Suppressor macrophage treated with lipopolysaccharide for 4 hours (primary cell): Measurements from ENCODE around the gene MACF1.
"Not testable (repeated sequence)": the region's sequence is repeated elsewhere in the genome, so short reads cannot be mapped to it uniquely, and the experiment has no call there.

Source experiments
- DNase-seq: peaks from one replicate; pipeline ENCODE4 v3.0.0-alpha.2; 2020

MACF1 gene

DNA sequence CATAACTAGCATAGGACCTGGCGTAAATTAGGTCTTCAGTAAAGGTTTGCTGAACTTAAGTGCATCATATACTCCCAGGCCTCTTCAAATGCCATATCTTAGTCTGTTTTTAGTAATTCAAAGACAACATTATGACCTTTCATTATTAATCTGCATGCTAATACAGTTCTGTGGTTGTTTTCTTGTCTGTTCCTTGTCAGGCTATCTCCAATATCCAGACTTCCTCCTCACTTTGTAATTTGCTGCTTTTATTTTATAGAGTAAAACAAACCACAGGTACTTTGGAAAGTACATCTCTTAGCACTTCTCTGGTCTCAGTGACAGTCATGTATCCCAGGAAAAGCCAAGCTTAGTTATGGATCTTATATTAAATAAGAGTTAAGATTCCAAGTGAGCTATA, 221.9 kb downstream of the MACF1 start:
- DNase-seq: no peak

DNA sequence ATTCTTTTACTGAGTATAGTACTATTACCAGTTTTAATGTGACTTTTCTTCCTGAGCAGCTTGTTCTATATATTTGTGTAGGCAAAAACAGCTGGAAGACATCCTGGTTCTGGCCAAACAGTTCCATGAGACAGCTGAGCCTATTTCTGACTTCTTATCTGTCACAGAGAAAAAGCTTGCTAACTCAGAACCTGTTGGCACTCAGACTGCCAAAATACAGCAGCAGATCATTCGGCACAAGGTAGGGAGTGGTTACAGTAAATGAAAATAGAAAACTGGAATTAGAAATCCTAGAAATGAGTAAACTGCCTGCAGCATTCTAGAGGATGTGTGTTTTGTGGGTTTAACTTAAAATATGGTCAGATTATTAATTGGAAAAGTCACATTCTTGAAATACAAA, 222.9 kb downstream of the MACF1 start:
- DNase-seq: no peak

DNA sequence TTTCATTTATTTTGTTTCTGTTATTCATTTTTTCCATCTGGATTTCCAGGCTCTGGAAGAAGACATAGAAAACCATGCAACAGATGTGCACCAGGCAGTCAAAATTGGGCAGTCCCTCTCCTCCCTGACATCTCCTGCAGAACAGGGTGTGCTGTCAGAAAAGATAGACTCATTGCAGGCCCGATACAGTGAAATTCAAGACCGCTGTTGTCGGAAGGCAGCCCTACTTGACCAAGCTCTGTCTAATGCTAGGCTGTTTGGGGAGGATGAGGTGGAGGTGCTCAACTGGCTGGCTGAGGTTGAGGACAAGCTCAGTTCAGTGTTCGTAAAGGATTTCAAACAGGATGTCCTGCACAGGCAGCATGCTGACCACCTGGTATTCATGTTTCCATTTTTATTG, 223.4 kb downstream of the MACF1 start:
- no peak for DNase-seq

DNA sequence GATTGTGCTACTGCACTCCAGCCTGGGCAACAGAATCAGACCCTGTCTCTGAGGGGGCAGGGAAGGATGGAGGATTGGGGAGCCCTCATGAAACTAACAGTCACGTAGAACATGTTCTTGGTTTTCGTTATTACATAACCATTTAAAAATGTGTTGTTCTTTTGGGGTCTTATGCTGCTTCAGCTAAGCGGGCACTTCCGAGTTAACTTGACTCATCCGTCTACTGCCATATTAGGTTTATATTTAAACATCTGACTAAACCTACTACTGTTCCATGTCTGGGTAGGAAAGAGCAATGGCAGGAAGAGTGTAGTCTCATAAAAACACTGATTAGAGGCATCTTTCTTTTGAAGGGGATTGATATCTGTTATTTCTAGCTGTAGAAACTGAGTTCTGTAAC, 227.4 kb downstream of the MACF1 start:
- no peak for DNase-seq

DNA sequence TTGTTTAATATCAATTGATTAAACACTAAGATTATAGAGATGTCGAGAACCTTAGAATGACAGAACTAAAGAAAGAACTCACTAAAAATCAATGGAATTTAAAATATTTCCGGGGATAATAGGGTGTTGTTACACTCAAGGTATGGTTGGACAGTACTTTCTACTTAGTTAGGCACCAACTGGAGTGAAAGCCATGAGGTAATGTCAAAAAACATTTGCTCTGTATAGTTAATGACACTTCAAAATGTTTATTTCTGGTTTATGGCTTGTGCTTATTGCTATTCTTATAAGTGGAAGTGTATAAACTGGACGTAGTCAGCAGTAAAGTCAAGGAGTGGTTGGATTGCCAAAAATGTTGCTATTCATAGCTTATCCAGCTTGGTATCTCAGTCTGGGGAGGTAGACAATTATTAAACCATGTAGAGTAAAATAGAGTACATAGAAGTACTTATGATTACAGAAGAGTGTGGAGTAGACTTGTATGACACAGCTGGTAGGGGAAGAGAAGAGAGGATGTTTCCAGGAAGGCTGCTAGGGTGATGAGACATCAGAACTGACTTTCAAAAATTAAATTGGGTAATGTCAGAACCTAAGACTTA, 230.4 kb downstream of the MACF1 start:
- DNase-seq: peak; percentile 2

DNA sequence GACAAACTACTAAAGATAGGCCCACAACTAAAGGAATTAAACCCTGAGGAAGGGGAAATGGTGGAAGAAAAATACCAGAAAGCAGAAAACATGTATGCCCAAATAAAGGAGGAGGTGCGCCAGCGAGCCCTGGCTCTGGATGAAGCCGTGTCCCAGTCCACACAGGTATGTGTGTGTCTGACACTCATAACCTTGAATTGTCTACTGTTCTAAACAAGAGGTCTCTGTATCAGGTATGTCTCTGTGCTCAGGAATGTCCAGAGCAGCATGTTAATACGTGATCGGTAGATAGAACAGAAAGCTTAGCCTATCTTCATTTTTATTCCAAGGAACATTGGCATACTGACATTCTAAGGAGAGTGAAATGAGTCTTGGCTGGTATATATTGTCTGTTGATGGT, 231.1 kb downstream of the MACF1 start:
- no peak for DNase-seq

DNA sequence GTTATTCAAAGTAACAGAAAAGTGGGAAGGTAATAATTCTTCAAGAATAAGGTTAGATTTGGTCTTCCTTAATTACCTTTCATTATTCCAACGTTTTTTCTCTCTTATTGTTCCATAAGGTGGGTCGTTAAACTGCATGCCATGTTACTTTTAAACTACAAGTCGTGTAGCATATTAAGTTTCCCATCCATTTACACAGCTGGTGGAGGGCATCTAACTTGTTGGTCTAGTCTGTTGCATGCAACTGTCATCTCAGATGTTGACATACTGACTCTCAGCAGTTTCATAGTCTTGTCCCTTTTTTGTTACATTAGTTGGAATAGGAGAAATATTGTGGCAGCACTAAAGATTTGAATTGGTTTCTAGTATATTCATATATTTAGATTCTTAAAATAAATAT, 232.3 kb downstream of the MACF1 start:
- DNase-seq: no peak

DNA sequence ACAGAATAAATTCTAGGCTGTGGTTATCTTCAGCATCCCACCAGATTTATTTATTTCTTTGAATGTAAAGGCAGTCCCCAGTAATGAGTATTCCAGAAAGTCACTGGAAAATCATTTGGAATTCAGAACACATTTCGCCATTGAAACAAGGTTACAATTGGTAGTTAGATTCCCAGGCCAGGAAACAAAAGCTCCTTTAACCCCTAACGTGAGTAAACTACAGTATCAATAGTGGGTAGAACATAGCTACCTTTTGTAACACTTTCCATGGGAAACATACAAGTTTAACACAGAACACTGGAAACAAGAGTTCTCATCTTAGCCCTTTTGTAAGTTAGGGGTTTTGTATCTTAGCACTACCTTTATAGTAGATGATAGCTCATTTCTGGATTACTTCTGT, 233.5 kb downstream of the MACF1 start:
- no peak for DNase-seq

DNA sequence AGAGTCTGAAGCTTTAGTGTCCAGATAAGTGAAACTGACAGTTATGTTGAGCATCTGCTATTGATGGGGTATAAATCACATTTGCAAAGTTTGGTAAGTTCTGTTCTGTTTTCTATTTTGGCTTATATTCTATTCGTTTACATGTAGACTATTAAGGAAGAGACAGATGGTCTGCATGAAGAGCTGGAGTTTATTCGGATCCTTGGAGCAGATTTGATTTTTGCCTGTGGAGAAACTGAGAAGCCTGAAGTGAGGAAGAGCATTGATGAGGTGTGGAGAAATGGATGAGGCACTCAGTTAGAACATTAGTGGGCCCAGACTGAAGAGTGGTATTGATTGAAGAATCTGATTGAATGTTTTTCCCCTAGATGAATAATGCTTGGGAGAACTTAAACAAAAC, 236.4 kb downstream of the MACF1 start:
- no peak for DNase-seq

DNA sequence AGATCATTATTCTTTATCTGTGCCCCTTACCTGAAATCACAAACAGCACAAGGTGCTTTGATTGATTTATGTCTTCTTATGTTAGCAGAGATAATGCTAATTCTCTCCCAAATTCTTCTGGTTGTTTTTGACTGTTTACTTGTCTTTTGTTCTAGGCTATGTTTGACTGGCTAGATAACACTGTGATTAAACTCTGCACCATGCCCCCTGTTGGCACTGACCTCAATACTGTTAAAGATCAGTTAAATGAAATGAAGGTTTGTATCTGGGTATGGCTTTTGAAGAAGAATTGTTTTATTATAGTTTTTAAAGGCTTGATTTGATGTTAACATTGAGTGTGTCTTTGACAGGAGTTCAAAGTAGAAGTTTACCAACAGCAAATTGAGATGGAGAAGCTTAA, 237.3 kb downstream of the MACF1 start:
- DNase-seq: no peak

DNA sequence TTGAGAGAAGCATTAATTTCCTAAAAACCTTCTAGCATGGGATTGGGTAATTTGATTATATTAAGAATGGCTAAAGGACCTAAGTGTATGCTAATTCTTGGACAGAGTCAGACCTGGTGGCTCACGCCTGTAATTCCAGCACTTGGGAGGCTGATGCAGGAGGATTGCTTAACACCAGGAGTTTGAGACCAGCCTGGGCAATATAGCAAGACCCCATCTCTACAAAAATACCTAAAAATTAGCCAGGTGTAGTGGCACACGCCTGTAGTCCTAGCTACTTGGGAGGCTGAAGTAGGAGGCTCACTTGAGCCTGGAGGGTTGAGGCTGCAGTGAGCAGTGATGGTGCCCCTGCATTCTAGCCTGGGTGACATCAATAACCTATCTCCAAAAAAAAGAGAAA, 241.1 kb downstream of the MACF1 start:
- no peak for DNase-seq

DNA sequence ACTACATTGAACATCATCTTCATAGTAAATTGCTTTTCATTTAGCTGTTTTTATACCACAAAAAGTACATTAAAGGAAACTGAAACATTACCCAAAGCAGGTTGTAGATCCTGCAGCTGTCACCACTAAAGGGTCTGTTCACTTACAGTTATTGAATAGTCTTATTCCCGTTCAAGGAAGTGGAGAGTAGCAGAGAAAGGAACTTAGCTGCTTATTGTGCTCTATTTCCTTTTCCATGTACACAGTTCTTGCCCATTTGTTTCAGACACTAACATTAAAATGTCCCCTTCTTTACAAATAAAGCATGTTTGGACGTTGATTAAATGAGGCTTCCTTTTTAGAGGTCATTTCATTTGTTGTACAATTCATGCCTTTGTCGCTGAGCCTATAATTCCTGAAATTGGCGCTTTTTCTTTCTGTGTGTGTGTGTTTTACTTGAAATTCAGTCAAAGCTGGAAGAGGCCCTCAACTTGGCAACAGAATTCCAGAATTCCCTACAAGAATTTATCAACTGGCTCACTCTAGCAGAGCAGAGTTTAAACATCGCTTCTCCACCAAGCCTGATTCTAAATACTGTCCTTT, 242.6 kb downstream of the MACF1 start:
- no peak for DNase-seq

DNA sequence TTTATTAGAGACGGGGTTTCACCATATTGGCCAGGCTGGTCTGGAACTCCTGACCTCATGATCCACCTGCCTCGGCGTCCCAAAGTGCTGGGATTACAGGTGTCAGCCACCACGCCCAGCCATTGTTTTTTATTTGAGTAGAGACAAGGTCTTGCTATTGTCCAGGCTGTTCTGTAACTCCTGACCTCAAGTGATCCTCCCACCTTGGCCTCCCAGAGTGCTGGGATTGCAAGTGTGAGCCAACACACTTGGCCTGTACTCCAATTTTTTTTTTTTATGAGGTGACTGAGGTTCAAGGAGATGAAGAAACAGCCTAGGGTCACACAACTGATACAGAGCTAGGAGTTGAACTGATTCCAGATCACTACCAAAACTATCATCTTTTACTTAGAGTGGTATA, 245.5 kb downstream of the MACF1 start:
- not testable (repeated sequence) for DNase-seq

DNA sequence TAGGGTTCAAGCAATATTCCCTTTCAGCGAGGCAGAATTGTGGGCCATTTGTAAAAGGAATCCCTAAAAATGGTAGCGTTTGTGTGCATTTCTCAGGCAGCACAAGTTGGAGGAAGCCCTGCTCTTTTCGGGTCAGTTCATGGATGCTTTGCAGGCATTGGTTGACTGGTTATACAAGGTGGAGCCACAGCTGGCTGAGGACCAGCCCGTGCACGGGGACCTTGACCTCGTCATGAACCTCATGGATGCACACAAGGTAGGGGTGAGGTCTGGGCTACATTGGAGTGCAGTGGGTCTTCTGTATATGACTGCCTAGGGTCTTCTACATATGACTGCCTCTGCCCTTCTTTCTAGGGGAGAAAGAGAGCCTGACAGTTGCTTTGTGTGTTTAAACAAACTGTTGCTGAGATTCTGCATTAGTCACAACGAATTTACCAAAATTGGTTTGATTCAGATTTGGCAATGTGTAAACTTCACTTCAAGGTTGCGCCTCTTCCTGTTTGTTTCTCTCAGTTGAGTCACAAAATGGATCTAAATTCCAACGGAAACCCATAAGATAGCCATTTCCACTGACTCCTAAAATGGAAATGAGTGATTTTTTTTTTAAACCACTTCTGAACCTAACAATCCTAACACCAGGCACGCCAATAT, 246.6 kb downstream of the MACF1 start:
- no peak for DNase-seq

DNA sequence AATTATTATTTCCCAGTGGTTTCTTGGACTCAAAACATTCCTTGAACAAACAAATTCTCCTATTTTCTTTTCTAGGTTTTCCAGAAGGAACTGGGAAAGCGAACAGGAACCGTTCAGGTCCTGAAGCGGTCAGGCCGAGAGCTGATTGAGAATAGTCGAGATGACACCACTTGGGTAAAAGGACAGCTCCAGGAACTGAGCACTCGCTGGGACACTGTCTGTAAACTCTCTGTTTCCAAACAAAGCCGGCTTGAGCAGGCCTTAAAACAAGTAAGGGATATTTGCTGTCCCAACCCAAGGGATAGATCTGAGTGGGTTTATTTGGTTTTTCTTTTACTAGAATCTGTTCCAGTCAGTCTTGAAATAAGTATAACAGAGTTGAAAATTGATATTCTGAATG, 247.6 kb downstream of the MACF1 start:
- DNase-seq: no peak

DNA sequence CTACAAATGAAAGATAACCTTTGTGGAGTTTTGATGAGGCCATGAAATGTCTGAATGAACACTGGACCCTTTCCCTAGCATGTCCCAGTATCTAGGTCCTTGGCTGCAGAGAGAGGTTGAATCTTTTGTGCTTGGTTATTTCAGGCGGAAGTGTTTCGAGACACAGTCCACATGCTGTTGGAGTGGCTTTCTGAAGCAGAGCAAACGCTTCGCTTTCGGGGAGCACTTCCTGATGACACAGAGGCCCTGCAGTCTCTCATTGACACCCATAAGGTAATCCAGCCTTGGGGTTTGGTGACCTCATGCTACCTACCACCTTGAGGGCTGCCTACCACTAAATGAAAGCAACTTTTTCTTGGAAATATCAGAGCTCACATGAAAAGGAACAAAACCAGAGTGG, 248.0 kb downstream of the MACF1 start:
- DNase-seq: no peak

DNA sequence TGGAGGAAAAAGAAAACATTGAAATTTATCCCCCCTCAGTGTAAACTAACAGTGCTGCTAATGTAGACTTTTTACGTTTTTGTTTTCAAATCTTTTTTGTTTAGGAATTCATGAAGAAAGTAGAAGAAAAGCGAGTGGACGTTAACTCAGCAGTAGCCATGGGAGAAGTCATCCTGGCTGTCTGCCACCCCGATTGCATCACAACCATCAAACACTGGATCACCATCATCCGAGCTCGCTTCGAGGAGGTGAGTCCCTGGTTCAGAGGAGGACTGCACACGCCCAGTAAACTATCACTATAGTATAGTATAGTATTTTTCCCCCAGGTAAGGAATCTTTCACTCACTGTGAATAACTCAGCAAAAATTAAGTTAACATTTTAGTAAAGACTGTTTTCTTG, 249.1 kb downstream of the MACF1 start:
- DNase-seq: no peak

DNA sequence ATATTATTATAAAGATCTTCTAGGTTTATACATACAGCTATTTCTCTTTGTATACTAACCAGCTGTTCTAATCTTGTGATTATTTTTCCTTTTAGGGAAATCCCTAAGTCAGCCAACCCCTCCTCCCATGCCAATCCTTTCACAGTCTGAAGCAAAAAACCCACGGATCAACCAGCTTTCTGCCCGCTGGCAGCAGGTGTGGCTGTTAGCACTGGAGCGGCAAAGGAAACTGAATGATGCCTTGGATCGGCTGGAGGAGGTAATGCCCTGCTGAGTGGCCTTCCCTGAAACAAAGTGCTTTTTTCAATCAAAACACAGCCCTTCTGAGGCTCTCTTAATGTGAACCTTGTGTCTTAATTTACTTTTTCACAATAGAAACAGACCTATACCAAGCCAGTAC, 254.5 kb downstream of the MACF1 start:
- no peak for DNase-seq

DNA sequence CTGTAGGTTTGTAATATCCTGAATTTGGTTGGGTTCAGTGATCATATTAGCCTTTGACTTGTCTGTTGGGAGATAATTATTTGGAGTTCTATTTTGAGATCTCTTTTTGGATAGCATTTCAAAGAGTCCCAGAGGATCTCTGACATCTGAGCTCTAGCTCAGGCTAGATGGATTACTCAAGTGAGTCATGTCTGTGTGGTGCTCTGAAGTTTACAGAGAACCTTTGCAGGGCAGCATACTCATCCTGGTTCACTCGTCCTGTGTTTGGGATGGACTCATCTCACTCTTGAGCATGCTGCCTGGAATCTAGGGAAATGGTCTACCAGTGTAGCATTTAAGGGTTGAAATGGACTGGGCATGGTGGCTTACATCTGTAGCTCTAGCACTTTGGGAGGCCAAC, 257.6 kb downstream of the MACF1 start:
- no peak for DNase-seq

DNA sequence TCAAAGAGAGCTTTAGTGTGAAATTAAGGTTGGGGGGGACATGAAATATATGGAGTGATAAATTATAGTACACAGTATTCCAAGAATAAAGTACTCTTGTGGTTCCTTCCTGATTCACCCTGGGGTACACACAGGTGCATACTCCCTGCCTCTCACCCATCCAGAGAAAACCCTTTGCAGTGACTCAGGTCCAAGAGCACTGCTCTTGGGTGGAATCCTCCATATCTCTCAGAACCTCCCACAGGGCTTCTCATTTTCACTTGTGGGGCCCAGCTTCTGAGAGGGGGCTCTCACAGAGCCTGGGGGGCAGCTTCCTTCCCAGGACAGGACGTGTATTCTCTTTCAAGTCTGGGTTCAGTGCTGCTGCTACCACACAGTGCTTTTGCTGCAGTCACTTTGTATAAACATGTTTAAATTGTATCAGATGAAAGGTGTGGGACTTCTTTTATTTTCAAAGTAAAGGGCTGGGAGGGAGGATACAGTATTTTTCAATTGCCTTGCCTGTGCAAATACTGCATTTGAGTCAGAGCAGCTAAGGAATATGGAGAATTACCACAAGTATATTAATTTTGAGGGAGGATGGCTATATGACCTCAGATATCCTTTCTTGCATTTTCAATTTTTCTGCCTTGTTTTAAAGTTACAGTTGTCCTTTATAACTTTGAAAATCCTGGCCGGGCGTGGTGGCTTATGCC, 262.1 kb downstream of the MACF1 start:
- DNase-seq: no peak

DNA sequence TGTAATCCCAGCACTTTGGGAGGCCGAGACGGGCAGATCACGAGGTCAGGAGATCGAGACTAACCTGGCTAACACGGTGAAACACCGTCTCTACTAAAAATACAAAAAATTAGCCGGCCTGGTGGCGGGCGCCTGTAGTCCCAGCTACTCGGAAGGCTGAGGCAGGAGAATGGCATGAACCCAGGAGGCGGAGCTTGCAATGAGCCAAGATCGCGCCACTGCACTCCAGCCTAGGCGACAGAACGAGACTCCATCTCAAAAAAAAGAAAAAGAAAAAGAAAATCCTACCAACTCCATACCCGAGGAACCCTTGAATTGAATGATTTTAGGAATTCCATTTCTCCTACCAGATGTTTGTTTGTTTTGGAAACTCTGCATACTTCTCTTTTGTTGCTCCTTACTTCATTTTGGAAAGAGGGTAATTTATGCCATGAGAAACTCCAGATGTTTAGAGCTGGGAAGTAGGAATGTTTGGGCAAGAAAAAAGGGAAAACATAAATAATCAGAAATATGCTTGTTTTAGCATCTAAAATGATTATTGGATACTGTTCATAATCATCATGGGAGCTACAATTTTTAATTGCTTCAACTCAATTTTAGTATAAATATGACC, 262.7 kb downstream of the MACF1 start:
- DNase-seq: not testable (repeated sequence)

DNA sequence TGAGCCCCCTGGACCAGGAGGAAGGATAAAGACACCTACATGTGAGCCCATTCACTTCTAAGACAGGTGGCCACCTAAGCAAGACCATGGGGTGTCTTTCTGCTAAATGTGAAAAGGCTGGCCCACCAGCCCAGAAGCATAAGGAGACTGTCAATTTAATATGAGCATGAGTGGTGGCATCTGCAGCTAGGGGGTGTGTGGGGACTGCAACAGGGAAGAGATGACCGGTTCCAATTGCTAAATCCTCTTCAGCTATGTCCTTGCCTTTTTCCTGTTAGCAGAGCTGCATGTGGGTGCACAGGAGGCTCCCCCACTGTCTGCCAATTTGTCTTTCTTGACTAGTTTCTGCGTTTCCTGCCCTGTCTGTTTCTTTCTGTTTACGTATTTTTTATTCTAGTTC, 264.7 kb downstream of the MACF1 start:
- DNase-seq: no peak

DNA sequence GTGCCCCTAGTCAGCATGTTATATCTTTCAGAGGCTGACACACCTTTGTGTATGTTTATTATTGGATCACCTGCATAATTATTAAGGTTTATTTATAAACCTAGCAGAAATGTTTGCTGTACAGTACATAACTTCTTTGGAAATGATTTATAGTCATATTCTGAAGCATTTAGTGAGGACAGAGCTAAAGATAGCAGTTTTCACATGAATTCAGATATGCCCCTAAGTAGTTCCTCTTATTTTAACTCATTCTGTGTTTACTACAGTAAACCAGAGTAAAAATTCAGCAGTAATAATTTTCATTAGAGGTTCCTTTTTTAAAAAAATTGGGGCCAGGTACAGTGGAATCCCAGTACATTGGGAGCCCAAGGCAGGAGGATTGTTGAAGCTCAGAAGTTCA, 265.5 kb downstream of the MACF1 start:
- no peak for DNase-seq

DNA sequence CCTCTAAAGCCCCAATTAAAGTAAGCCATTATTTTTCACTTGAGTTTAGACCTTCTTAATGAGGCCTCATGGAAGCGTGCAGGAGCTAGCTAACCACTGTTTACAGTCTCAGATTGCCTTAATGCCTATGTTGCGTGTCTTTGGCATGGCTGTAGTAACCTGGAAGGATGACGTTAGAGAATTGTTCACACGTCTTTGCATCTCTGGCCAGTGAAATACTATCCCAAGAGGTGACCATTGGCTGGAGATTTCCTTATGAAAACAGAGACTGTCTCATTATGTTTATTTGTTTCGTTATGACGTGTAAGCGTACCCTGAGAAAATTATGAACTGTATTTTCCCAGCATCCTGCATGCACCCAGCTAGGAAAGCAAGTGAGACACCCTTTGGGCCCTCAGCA, 268.3 kb downstream of the MACF1 start:
- no peak for DNase-seq
